Ovary (tissue), 3 donors: ENCODE data around the gene RAB33A.

Source experiments
- CTCF ChIP-seq, 3 donors: fragments of 450-650 bp in 2 of 3; fragments of 200-600 bp in 1 of 3; IDR thresholded peaks; one replicate each; pipeline versions ENCODE4 v1.5.1 to v1.8.0; 2016 to 2022; ENCODE audit warnings: antibody characterized with exemption in 3 of 3, mild to moderate bottlenecking in 1 of 3
- POLR2A ChIP-seq: fragments of 450-650 bp; IDR thresholded peaks from one replicate; pipeline ENCODE4 v1.6.1; 2017; ENCODE audit warnings: antibody characterized with exemption, mild to moderate bottlenecking, moderate library complexity
- donor health status: DM: no; HTN: no; CAD: no.

- TF ChIP-seq POLR2A, result no peak
- TF ChIP-seq CTCF (IDR thresholded peaks at IDR 0.05), result no peak
These were observed 34.8 kb upstream of the RAB33A start for GRCh38 chrX:130136961-130137360.
